Measurements from ENCODE around the gene IMMP2L.
"Not testable (repeated sequence)": the region's sequence is repeated elsewhere in the genome, so short reads cannot be mapped to it uniquely, and the experiment has no call there.

The IMMP2L gene

DNA sequence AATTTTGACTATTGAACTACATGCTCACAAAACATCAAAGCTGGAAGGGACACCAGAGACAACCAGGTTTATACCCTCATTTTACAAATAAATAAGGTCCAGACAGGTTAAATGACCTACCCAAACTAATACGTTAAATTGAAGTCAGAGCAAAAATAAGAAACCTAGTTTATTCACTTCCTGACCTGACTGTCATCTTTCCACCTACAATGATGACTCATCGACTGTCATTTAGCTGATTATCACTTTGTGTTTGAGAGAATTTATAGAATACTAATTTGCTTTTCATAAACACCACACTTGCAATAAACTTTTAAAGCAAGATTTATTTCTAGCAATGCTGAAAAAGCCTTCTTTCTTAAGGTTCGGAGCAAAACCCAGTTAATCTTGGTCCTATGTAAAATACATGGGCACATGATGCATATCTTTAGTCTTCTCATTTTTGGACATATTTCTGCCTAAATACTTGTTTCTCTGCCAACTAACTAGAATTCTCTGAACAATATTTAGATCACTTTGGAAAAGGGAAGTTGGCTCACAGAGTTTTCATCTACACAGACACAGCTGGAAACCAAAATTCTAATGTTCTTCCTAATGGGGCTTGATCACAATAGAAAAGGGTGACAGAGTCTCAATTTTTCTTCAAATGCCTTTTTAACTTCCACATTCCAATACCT lies 488.1 kb downstream of the IMMP2L start:
- no peak for DNase-seq (ENCODE audit: low spot score)

DNA sequence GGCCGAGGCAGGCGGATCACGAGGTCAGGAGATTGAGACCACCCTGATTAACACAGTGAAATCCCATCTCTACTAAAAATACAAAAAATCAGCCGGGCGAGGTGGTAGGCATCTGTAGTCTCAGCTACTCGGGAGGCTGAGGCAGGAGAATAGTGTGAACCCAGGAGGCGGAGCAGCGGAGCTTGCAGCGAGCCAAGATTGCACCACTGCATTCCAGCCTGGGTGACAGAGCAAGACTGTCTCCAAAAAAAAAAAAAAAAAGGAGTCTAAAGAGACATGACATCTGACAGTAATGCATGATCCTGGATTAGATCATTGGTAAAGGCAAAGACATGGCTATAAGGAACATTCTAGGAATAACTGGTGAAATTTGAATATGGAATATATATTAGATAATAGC lies 489.6 kb downstream of the IMMP2L start:
- not testable (repeated sequence) for DNase-seq (ENCODE audit: low spot score)

GRCh38 chr7:111071556-111071955 lies 490.7 kb downstream of the IMMP2L start:
- DNase-seq (ENCODE audit: low spot score), result no peak

GRCh38 chr7:111068618-111069017 lies 493.7 kb downstream of the IMMP2L start:
- no peak for DNase-seq (ENCODE audit: low spot score)

- no peak for DNase-seq (ENCODE audit: low spot score)
These were observed 494.6 kb downstream of the IMMP2L start for GRCh38 chr7:111067682-111068081.

DNA sequence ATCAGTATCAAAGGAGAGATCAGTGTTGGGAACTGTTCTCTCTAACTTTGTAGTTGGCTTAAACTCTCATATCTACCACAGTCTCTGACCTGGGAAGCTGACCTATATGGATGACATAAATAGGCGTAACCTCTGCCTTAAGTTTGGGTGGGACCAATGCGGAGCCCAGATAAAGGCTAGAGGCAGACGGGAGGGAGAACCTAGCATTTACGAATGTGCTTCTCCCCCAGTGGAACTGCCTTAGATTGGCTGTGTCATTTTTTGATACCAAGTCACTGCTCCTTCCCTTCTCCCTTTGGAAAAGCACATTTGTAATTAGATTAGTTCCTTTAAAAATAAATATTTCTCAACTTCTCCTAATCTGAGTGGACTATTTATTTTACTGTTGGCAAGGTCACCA lies 495.0 kb downstream of the IMMP2L start:
- DNase-seq (ENCODE audit: low spot score), result no peak

DNA sequence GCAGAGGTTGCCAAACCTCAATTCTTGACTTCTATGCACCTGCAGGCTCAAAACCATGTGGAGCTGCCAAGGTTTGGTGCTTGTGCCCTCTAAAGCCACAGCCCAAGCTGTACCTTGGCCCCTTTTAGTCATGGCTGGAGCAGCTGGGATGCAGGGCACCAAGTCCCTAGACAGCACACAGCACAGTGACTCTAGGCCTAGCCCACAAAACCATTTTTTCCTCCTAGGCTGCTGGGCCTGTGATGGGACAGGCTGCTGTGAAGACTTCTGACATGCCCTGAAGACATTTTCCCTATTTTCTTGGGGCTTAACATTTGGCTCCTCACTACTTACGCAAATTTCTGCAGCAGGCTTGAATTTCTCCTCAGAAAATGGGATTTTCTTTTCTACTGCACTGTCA lies 499.1 kb downstream of the IMMP2L start:
- DNase-seq (ENCODE audit: low spot score), result no peak

DNA sequence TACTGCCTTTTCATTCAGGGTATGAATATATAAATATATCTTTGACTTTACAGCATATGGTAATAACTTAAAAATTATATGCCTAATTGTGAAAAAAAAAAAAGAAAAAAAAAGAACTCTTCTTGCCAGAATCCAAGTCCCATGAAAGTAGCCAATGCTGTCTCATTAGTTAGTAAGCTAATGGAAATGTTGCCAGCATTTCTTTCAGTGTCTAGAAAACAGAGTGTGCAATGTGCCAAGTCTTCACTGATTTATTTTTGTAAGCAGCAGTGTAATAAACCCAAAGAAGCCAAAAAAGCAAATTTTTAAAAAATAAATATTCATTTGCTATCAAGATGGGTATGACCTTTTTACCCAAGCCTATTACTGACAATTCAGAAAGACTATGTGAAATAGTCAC lies 502.5 kb downstream of the IMMP2L start:
- no peak for DNase-seq (ENCODE audit: low spot score)

- no peak for DNase-seq (ENCODE audit: low spot score)
These were observed 505.2 kb downstream of the IMMP2L start for GRCh38 chr7:111057066-111057465.

GRCh38 chr7:111056371-111056770 lies 505.9 kb downstream of the IMMP2L start:
- no peak for DNase-seq (ENCODE audit: low spot score)

DNA sequence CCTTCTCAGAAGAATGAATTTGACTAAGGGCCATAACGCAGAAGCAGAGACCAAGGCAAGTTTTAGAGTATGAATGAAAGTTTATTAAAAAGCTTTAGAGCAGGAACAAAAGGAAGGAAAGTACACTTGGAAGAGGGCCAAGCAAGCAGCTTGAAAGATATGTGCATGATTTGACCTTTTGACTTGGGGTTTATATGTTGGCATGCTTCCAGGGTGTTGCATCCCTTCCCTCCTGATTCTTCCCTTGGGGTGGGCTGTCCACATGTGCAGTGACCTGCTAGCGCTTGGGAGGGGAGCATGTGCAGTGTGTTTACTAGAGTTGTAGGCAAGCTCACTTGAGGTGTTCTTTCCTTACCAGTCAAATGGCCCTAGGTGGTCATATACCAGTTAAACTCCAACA lies 509.3 kb downstream of the IMMP2L start:
- DNase-seq (ENCODE audit: low spot score), result no peak

DNA sequence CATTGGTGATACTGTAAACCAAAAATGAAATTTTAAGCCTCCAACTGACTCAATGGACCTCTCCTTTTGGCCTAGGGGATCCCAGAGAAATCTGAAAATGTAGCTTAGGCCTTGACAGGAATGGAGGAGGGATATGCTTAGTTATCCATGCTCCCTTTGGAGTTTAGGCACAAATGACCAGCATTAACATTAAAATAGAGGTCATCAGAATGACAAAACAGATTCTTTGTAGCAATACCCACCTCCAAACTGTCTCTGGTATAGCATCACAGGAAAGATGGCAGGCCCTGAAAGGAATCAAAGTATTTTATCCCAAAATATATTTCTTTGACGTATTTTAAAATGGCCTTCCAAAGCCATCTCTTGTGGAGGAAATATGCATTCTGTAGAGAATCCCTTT lies 510.5 kb downstream of the IMMP2L start:
- no peak for DNase-seq (ENCODE audit: low spot score)

GRCh38 chr7:111050875-111051416 lies 511.3 kb downstream of the IMMP2L start:
- no peak for DNase-seq (ENCODE audit: low spot score)

GRCh38 chr7:111049971-111050680 lies 512.2 kb downstream of the IMMP2L start:
- no peak for DNase-seq (ENCODE audit: low spot score)

DNA sequence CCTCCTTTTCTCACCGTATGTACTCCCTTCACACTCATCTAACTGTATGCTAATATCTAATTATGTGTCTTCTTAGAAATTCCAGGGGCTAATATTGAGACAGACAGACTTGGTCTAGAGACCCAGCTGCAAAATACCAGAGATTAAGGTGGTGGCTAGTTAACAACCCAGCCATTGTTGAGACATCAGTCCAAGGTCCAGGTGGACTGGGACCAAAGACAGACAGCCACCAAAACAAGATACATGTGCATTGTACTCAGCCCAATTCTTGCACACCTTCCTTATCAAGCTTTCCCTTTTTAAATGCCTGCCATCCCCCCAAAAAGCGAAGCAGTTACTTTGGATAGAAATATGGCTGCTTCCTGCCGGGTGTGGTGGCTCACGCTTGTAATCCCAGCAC lies 514.7 kb downstream of the IMMP2L start:
- DNase-seq (ENCODE audit: low spot score), result no peak

- DNase-seq (ENCODE audit: low spot score), result no peak
These were observed 516.8 kb downstream of the IMMP2L start for GRCh38 chr7:111045449-111045848.

GRCh38 chr7:111043561-111043960 lies 518.7 kb downstream of the IMMP2L start:
- DNase-seq (ENCODE audit: low spot score), result no peak

DNA sequence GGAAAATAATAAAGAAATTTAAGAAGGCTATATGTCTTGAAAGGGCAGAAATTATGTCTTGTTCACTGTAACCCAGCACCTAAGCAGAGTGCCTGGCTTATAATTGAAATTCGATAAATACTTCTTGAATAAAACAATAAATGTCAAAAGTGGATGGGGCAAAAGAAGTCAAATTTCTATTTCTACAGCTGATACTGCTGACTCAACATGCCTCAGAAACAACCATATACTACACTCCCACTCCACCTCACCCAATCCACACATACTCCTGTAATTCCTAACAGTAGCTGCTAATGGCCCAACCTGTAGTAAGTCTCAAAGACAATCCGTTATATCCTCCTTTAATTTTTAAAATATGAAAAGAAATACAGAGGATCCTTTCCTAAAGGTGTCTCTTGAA lies 519.5 kb downstream of the IMMP2L start:
- no peak for DNase-seq (ENCODE audit: low spot score)

- no peak for DNase-seq (ENCODE audit: low spot score)
These were observed 520.7 kb downstream of the IMMP2L start for GRCh38 chr7:111041577-111041976.

GRCh38 chr7:111038185-111038584 lies 524.1 kb downstream of the IMMP2L start:
- no peak for DNase-seq (ENCODE audit: low spot score)

DNA sequence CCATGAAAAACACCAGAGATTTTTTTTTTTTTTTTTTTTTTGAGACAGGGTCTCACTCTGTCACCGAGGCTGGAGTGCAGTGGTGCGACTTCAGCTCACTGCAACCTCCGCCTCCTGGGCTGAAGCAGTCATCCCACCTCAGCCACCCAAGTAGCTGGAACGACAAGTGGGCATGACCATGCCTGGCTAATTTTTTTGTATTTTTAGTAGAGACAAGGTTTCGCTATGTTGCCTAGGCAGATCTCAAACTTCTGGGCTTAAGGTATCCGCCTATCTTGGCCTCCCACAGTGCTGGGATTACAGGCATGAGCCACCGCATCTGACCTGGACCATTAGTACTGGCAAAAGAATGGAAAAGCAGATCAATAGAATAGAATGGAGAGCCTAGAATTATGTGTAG lies 530.4 kb downstream of the IMMP2L start:
- DNase-seq (ENCODE audit: low spot score), result no peak

DNA sequence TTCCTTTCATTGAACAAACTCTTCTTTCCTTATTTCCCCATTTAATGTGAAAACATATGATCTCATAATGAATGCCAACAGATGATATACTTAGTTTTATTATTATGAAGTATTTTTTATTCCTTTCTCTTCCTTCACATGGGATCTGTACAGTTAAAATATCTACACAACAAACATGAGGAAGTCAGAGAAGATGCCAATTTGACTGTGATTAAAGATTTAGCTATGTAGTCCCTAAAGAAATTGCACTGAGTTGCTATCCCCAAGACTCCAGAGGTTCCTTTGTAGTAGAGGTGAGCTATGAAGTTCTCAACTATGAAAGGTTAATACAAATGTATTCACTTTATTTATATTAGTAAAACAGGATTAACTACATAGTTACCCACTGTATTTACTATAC lies 532.0 kb downstream of the IMMP2L start:
- DNase-seq (ENCODE audit: low spot score), result no peak

- no peak for DNase-seq (ENCODE audit: low spot score)
These were observed 532.6 kb downstream of the IMMP2L start for GRCh38 chr7:111029574-111030251.
